HS-5 (cell line): ENCODE data around the gene SCG5.

Experiments used
- DNase-seq: peaks from one replicate; pipeline ENCODE4 v3.0.0-alpha.2; 2012; ENCODE audit warnings: low read depth

The SCG5 gene

DNA sequence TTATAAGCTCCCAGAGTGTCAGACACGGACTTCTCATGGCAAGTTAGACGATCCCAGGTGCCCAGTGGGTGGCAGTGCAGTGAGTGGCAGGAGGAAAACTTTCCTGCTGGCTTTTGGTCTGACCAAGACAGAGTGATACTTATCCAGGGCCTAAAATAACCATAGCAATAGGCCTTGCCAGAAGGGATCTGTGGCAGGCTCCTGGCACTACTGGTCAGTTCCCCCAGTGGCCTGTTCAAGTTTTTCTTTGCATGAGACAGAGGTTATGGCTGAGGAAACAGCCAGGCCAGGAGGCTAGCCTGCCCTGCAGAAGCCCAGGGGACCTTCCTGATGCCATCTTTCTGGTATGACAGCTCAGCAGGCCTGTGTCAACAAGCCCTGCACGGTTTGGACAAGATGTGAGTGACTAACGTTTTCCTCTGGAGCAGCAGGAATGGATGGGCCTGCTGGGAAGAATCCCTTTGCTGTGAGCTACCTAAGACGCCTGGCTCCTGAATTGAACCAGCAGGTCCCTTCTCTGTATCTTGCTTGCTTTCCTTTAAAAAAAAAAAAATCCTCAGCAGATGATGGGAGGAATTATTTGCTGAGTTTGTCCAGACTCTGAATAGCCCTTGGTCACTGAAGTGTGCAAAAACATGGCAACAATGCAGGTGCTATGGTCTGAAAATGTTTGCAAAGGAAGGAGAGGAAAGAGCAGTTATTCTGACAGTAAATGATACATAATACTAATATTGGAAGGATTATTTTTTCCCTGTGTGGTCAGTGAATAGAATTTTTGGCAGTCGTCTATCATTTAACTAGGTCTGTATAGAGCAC, 18.0 kb downstream of the SCG5 start:
- peak; percentile 65 for DNase-seq

DNA sequence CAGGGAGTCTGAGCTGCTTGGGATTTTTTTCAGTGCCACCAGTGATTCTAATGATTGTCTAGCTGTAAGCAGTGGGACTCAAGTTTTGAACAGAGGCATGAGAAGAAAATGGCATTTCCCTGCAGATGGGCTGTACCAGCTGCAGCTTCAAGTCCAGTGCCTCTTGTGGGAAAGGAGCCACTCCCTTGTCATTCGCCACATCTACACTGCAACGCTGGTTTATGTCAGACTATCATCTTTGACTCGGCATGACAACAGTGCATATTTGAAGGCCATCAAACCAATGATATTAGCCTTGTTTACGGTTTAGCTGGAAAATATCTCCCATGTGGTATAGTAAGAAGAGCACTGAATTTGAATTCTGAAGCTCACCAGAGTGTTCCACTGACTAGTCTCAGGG, 22.2 kb downstream of the SCG5 start:
- no peak for DNase-seq

- DNase-seq: no peak
Observed at GRCh38 chr15:32664796-32665195, 23.3 kb downstream of the SCG5 start.

- no peak for DNase-seq
Observed at GRCh38 chr15:32667321-32667720, 25.8 kb downstream of the SCG5 start.

DNA sequence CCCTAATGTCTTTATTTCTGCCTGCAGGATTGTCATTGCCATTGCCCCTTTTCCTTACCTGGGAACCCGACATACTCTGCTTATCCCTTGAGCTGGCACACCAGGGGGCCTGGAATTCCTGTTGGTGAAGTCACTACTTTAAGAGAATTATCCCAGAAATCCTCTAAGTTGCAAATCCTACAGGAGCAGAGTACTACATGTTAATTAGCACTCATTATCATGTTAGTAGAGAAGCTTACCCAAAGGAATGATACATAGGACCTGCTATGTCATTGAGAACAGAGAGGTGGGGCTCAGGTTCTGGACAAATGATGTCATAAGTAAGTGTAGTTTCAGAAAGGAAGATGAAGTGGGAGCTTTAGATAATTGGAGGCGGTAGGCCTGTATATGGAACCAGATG, 27.4 kb downstream of the SCG5 start:
- DNase-seq: no peak

DNA sequence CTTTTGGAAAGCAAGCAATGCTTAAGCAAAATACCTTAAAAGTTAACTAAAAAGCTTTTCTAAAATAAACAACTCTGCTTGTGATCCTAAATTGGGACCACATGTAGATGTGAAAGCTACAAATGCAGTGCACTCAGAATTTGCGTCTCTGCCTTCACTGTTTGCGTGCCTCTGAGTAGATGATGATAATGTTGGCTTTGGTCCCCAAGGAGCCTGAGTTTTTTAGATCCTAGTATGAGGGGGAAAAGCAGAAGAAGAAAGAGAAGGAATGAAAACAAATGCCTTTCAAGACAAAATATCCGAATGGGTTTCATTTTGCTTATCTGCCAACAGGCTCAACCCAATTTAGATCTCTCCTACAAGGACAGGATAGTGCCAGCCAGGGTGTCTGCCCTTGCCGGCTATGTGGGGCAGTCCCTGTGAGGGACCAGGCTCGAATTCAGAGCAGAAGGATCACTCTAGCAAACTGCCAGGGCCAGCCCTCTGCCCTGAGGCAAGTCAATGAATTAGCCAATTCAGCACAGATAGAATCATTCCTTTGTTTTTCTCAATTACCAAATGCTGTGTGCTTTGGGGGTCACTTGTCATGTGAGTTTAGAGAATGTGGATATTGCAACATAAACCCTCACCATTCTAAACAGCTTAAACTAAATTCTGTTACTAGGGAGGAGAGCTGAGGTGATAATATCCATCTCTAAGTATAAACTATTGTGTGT, 28.5 kb downstream of the SCG5 start:
- DNase-seq: no peak

- no peak for DNase-seq
Observed at GRCh38 chr15:32670623-32671022, 29.1 kb downstream of the SCG5 start.

DNA sequence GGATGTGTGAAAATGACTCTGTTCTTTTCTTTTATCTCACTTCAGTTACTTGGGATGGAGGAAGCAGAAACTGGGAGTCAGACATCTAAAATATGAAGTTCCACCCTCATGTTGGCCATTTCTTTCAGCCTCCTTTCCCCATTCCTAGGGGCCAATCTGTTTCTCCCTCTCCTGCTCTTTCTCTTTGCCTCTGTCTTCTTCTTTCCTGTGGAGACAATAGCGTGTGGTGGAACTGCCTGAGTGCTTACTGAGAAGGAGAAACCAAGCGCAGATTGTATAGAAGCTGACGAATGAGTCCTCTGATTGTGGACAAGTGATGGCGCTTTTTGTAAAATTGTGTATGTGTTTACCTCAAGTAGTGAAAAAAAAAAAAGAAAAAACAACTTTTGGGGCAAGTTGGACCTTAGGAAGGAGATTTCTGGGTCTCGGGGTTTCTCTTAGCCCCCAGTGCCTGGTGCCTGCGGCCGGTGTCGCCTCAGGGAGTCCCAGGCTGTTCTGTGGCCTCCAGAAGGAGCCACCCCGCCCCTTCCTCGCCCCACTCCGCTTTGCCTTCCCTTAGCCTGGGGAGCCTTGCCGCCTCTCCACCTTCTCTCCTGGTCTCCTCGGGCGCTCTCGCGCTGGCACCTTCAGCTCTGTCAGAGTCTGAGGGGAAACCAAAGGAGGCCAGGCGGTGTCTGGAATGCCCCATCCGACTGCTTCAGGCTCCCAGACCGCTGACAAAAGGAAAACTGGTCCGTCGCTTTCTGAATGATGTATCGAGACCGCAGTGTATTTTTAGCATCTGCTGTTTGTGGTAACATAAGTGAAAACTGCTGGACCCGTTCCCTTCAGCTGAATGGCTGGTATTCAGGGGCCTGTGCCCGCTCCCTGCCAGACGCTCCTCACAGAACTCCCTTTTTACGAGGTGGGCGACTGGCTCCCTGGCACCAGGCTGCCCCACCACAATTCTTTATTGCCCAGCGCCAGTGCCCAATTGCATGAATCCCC, 30.1 kb downstream of the SCG5 start:
- DNase-seq: no peak

DNA sequence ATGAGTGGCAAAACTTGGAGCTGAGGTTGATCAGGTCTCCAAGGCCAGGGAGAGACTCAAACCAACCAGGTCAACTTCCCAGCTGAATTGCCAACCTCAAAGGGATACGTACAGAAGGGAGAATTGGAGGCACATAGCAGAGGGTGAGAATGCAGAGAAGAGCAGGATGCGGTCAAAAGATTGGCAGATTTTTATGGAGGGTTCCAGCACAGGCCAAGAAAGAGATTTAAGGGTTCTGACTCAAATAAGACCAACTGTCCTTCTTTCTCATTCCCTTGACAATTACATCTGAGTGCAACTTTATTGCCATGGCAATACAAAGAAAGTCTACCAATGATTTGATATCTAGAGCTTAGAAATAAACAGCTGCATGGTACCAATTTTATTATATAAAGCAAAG, 33.2 kb downstream of the SCG5 start:
- no peak for DNase-seq

DNA sequence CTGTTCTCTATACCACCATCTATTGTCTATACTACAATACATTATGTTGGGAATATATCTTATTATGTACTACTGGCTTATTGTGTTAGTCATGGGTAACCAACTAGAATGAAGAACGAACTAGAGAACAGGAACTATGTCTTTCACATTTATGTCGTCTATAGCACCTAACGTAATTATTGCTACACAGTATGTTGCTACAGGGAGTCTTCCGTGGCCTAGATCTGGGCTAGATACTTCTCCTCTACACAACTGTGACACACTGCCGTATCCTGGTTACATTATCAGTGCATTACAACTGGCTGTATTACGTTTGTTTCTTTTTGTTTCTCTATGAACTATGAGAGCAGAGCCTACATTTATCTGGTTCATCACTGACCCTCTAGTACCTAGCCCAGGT, 34.0 kb downstream of the SCG5 start:
- DNase-seq: no peak

DNA sequence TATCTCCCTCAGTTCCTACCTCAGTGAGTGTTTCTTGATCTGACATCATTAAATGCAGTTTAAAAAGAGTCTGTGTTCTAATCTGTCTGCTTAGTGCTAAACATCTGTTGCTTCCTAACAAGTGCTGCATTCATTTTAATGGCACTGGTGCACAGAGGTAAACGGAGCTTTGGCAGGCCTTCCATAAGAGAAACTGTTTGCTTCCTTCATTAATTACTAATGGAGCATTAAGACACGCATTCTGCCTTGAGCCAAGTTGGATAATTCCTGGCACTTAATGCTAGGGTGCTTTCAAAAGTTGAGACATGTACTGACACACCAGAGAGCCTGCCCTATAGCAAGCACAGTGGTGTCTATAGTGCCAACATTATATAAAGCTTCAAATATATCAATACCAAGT, 34.7 kb downstream of the SCG5 start:
- no peak for DNase-seq

GRCh38 chr15:32677238-32677750, 35.8 kb downstream of the SCG5 start:
- no peak for DNase-seq

- DNase-seq: no peak
Observed at GRCh38 chr15:32679298-32679690, 37.8 kb downstream of the SCG5 start.

GRCh38 chr15:32682569-32682968, 41.1 kb downstream of the SCG5 start:
- DNase-seq: peak; percentile 94

- no peak for DNase-seq
Observed at GRCh38 chr15:32682977-32683630, 41.6 kb downstream of the SCG5 start.

GRCh38 chr15:32683906-32684584, 42.5 kb downstream of the SCG5 start:
- peak; percentile 89 for DNase-seq

DNA sequence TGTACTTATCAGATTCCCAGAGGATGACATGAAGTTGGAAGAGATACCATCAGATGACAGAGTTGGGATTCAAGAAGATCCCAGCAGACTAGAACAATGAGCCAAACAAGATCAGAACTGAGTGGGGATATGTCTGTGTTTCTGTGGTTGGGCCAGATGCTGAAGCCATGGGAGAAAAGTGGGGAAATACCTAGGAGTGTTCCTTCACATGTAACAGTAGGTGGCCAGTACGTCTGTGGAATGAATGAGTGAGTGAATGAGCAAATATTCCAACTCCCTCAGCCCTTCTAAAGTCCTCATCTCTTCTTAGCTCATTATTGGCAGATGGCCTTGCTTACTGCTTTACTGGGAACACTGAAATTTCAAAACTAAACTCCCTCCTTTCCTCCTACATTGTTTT, 44.1 kb downstream of the SCG5 start:
- DNase-seq: no peak

- no peak for DNase-seq
Observed at GRCh38 chr15:32687556-32687955, 46.0 kb downstream of the SCG5 start.

DNA sequence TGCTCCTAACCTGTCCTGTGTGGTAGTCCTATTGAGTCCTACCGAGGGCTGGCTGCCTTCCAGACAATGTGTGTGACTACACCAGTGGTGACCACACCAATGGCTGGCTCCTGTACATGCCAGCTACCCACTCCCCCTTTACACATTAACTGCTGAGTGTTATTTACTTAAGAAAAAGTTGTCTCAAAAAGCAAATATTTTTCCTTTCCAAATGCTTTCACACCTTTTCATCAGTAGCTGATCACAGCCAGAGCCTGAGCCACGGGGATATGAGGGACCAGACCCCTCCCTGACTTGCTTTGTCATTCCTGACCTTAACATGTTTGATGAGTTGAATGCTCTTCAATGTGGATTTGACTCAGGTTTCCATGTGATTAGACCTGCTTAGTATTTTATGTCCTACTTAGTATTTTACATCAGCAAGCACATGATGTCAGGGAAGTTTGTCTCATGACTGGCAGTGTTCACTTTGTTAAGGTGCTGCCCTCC, 46.7 kb downstream of the SCG5 start:
- no peak for DNase-seq

DNA sequence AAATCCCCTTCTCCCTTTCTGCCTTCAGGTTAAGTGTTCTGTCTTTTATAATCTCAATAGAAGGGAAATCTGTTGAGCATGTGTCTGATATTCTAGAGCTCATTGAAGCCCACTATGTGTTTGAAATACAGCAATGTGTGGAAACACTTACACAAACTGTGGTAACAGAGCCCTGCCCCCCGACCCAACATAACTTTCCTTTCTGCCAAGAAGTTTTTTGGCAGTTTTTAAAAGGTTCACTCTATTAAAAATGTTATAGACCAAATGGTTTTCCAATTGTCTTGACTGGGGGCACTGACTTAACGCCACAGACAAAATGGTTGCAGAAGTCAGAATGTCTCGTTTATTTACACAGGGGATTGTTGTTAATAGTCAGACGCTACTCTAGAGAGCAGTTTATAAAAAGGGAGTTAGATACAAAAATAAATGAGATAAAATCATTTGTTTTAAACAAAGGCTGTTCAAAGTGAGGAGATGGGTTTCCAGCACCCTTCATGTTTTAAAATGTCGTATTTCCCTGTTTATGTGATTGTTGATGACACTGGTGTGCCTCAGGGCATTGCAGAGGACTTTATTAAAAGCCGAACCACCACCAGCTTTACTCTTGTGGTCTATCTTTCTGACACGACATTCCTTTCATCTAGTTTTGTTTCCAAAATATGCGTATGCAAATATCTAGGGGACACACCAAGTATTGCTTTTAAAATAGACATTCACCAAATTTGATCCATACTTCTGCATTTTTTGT, 49.6 kb downstream of the SCG5 start:
- no peak for DNase-seq
